ENCODE data around the gene MLLT1. TPM values are rescaled to one million over a fixed set of nuclear protein-coding genes. Genes with fewer than 3 reads are reported as not detected.

The MLLT1 gene
- total RNA-seq, 1 donor from 2014 or later = 65.8 TPM

DNA sequence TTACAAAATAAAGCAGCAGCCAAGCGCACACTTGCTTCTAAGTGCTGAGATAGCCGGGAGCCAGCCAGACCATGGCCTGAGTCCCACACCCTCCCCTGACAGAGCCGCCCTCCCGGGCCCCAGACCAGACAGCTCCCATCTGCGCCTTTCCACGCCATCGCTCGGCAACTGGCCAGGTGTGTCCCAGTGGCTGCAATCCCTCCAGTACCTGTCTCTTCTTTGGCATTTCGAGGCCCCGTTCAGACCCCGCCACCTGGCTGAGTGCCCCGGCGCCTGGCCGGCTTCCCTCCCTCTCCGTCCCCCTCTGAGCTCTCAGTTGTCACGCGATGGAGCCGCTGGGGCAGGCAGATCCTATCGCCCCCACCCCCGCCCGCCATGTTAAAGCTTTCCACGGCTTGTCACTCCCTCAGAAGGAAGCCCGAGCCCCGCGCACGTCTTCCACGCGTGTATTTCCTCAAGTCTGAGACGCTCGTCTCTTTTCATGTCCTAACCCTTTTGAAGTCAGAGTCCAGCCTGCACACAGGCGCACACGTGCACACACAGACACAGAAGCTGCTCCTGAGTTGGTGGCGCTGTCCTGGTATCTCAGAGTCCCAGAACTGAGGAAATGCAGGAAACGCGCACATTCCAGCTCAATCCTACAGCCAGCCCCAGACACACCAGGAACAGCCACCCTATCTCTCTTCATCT lies 7.9 kb downstream of the MLLT1 start:
- Mint-ChIP-seq H3K9me3 (ENCODE audit: unreplicated experiment) (no peaks in the 10 kb centered on the region), H3K4me3 (ENCODE audit: unreplicated experiment) (peak overlapping the region; percentile 41), H3K4me1 (ENCODE audit: unreplicated experiment) (peaks cover 55% of the 10 kb centered on the region), H3K27ac (ENCODE audit: unreplicated experiment) (peak overlapping the region; percentile 97), H3K36me3 (ENCODE audit: unreplicated experiment) (peaks cover 15% of the 10 kb centered on the region), H3K27me3 (ENCODE audit: unreplicated experiment) (no peaks in the 10 kb centered on the region)
- TF ChIP-seq, protein P1, sequence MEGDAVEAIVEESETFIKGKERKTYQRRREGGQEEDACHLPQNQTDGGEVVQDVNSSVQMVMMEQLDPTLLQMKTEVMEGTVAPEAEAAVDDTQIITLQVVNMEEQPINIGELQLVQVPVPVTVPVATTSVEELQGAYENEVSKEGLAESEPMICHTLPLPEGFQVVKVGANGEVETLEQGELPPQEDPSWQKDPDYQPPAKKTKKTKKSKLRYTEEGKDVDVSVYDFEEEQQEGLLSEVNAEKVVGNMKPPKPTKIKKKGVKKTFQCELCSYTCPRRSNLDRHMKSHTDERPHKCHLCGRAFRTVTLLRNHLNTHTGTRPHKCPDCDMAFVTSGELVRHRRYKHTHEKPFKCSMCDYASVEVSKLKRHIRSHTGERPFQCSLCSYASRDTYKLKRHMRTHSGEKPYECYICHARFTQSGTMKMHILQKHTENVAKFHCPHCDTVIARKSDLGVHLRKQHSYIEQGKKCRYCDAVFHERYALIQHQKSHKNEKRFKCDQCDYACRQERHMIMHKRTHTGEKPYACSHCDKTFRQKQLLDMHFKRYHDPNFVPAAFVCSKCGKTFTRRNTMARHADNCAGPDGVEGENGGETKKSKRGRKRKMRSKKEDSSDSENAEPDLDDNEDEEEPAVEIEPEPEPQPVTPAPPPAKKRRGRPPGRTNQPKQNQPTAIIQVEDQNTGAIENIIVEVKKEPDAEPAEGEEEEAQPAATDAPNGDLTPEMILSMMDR (IDR thresholded peaks at IDR 0.05) = no peak
- no peak for DNase-seq (ENCODE audit: extremely low spot score, unreplicated experiment)

DNA sequence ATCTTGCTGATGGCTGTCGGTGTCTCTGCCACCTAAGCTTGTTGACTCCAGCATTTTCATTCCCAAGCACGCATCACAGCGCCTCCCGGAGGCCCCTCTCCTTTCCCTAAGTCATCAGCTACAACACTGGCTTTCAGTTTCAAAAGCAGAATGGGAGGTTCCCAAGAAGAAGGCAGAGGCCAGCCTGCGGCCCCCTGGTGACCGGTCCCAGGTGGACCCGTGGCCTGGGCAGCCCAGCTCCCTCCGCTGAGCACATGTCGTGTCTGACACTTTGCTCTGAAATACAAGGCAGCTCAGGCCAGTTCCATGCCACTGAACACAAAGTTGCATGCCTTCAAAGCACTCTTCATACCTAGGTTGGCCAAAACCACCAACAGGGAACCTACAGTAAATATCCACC lies 8.5 kb downstream of the MLLT1 start:
- no peaks in the 10 kb centered on the region for H3K9me3 Mint-ChIP-seq (ENCODE audit: unreplicated experiment)
- peaks cover 50% of the 10 kb centered on the region for H3K4me1 Mint-ChIP-seq (ENCODE audit: unreplicated experiment)
- peaks cover 15% of the 10 kb centered on the region for H3K36me3 Mint-ChIP-seq (ENCODE audit: unreplicated experiment)
- peak overlapping the region; percentile 97 for H3K27ac Mint-ChIP-seq (ENCODE audit: unreplicated experiment)
- TF ChIP-seq, protein P1 (IDR thresholded peaks at IDR 0.05) = no peak
- H3K4me3 Mint-ChIP-seq (ENCODE audit: unreplicated experiment) = no peak overlapping the region
- DNase-seq (ENCODE audit: extremely low spot score, unreplicated experiment) = no peak
- H3K27me3 Mint-ChIP-seq (ENCODE audit: unreplicated experiment) = no peaks in the 10 kb centered on the region

DNA sequence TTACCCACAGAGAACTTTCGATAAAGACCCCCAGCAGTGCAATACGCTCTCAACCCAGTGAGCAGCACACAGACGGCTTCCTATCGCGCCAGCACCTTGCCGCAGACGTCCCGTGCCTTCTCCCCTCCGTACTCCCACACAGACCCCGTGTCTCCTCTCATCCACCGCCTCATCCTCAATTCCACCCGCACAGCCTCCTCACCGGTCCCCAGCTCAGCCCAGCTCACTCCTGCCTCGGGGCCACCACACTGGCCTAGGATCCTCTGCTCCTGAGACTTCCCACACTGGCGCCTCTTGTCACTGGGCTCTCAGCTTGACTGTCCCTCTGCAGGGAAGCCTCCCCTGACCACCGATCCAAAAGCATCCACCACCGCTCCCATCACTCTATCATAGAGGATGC lies 9.0 kb downstream of the MLLT1 start:
- peak overlapping the region; percentile 1 for H3K27ac Mint-ChIP-seq (ENCODE audit: unreplicated experiment)
- peaks cover 15% of the 10 kb centered on the region for H3K36me3 Mint-ChIP-seq (ENCODE audit: unreplicated experiment)
- H3K4me1 Mint-ChIP-seq (ENCODE audit: unreplicated experiment) = peaks cover 50% of the 10 kb centered on the region
- H3K4me3 Mint-ChIP-seq (ENCODE audit: unreplicated experiment) = no peak overlapping the region
- H3K27me3 Mint-ChIP-seq (ENCODE audit: unreplicated experiment) = no peaks in the 10 kb centered on the region
- TF ChIP-seq, protein P1 (IDR thresholded peaks at IDR 0.05) = no peak
- H3K9me3 Mint-ChIP-seq (ENCODE audit: unreplicated experiment) = no peaks in the 10 kb centered on the region
- no peak for DNase-seq (ENCODE audit: extremely low spot score, unreplicated experiment)

DNA sequence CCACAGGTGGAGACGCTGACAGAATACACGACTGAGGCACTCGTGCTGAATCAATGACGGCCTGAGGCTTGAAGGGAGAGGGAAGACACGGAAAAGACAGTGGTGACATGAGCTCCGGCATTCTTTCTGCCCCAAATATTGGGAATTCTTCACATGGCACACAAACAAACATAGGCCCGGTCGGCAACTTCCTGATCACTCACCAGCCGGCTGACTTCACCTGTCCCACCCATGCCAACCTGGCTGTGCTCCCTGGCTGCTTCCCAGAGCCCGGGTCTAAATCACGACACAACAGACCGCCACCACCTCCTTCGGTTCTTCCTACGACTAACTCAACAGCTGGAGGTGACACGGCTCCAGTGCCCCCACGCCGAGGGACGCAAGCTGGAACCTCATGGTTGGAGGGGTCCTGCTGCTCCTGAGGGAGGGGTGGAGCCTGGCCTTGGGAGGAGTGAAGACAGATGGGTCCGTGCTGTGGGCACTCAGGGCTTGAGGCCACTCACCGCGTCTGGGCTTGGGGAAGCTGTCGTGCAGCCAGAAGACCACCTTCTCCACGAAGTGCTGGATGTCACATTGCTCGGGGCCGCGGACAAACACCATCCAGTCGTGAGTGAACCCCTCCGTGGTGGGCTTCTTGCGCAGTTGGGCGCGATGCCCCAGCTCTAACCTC lies 9.6 kb downstream of the MLLT1 start:
- Mint-ChIP-seq H3K27ac (ENCODE audit: unreplicated experiment) (no peak overlapping the region), H3K9me3 (ENCODE audit: unreplicated experiment) (no peaks in the 10 kb centered on the region), H3K36me3 (ENCODE audit: unreplicated experiment) (peaks cover 15% of the 10 kb centered on the region), H3K4me3 (ENCODE audit: unreplicated experiment) (no peak overlapping the region), H3K27me3 (ENCODE audit: unreplicated experiment) (no peaks in the 10 kb centered on the region), H3K4me1 (ENCODE audit: unreplicated experiment) (peaks cover 46% of the 10 kb centered on the region)
- DNase-seq (ENCODE audit: extremely low spot score, unreplicated experiment) = no peak
- TF ChIP-seq, protein P1 (IDR thresholded peaks at IDR 0.05) = no peak

DNA sequence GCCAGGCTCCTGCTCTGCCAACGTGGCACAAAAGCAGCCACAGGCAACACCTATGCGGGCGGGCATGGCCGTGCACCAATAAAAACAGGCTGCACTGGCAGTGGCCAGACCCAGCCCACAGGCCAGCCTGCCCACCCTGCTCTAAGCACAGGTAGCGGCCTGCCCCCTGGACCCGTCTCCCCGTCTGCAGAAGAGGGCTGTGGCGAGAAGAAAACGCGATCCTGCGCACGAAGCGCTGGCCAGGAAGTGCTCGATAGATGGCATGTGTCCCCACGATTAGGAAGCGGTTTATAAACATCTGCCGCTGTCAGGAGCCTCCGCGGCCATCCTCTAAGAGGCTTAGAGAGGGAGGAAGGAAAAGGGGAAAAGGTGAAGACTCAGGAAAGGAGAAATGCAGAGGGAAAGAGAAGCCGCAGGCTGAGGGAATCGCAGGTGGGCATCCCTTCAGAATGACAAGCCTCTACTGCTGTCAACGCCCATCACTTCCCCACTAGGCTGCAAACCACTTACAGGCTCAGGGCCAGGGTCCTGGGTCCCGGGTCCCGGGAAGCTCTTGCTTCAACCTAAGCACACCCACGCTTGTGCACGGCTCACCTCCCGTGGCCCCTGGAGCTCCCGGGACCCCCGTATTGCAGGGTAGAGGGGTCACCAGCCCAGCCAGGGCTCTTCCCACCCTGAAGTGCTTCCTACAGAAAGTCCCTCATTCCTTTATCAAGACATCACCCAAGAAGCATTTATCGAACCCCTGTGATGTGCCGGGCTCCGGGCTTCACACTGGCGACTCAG lies 10.5 kb downstream of the MLLT1 start:
- no peak for DNase-seq (ENCODE audit: extremely low spot score, unreplicated experiment)
- peaks cover 46% of the 10 kb centered on the region for H3K4me1 Mint-ChIP-seq (ENCODE audit: unreplicated experiment)
- peaks cover 16% of the 10 kb centered on the region for H3K36me3 Mint-ChIP-seq (ENCODE audit: unreplicated experiment)
- TF ChIP-seq, protein P1 (IDR thresholded peaks at IDR 0.05) = no peak
- no peak overlapping the region for H3K27ac Mint-ChIP-seq (ENCODE audit: unreplicated experiment)
- H3K4me3 Mint-ChIP-seq (ENCODE audit: unreplicated experiment) = no peak overlapping the region
- no peaks in the 10 kb centered on the region for H3K27me3 Mint-ChIP-seq (ENCODE audit: unreplicated experiment)
- H3K9me3 Mint-ChIP-seq (ENCODE audit: unreplicated experiment) = no peaks in the 10 kb centered on the region

All from osteocyte (in vitro differentiated cells).